Endodermal cell (in vitro differentiated cells): ENCODE data around the gene JMJD1C. TPM values are rescaled to one million over a fixed set of nuclear protein-coding genes. Genes with fewer than 3 reads are reported as not detected.
"Not testable (repeated sequence)": the region's sequence is repeated elsewhere in the genome, so short reads cannot be mapped to it uniquely, and the experiment has no call there.

Experiments used
- DNase-seq: peaks from one replicate; pipeline ENCODE4 v3.0.0-alpha.2; 2017
- H3K27ac ChIP-seq: 2 replicates; pipeline ENCODE4 v1.5.1; 2013; ENCODE audit warnings: mild to moderate bottlenecking, low read depth, low read length, moderate library complexity
- H3K27me3 ChIP-seq: 2 replicates; pipeline ENCODE4 v1.6.1; 2013; ENCODE audit warnings: mild to moderate bottlenecking, low read length, moderate library complexity; ENCODE audit not compliant: insufficient read depth, control insufficient read depth, poor library complexity, severe bottlenecking
- H3K36me3 ChIP-seq: 2 replicates; pipeline ENCODE4 v1.7.0; 2013; ENCODE audit warnings: mild to moderate bottlenecking, low read length, moderate library complexity; ENCODE audit not compliant: control insufficient read depth, insufficient read depth
- H3K4me1 ChIP-seq: one replicate; pipeline ENCODE4 v1.7.0; 2013; ENCODE audit warnings: low read length; ENCODE audit not compliant: control insufficient read depth, insufficient read depth
- H3K4me3 ChIP-seq: 2 replicates; pipeline ENCODE4 v1.5.1; 2013; ENCODE audit warnings: mild to moderate bottlenecking, low read length, moderate library complexity
- H3K9ac ChIP-seq: 2 replicates; pipeline ENCODE4 v1.6.1; 2013; ENCODE audit warnings: mild to moderate bottlenecking, low read length, moderate library complexity; ENCODE audit not compliant: poor library complexity, severe bottlenecking; ENCODE audit errors: extremely low read depth
- H3K9me3 ChIP-seq: 2 replicates; pipeline ENCODE4 v1.6.1; 2013; ENCODE audit warnings: mild to moderate bottlenecking, low read length, moderate library complexity; ENCODE audit not compliant: control insufficient read depth
- H3K27ac Mint-ChIP-seq: 2 replicates; pipeline ENCODE4 v1.8.0; 2020; ENCODE audit warnings: mixed read lengths
- H3K27me3 Mint-ChIP-seq: 2 replicates; pipeline ENCODE4 v1.8.0; 2021; ENCODE audit warnings: mild to moderate bottlenecking, mixed read lengths; ENCODE audit not compliant: insufficient read depth
- H3K36me3 Mint-ChIP-seq: 2 replicates; pipeline ENCODE4 v1.8.0; 2020; ENCODE audit warnings: low read depth, mixed read lengths
- H3K4me1 Mint-ChIP-seq: 2 replicates; pipeline ENCODE4 v1.8.0; 2020; ENCODE audit warnings: mixed read lengths
- H3K4me3 Mint-ChIP-seq: 2 replicates; pipeline ENCODE4 v1.8.0; 2020; ENCODE audit warnings: mild to moderate bottlenecking, moderate library complexity, mixed read lengths
- H3K9me3 Mint-ChIP-seq: 2 replicates; pipeline ENCODE4 v1.8.0; 2020; ENCODE audit warnings: mild to moderate bottlenecking, mixed read lengths
- CTCF ChIP-seq: fragments of 200-600 bp; sonication (generic); conservative IDR thresholded peaks from 2 replicates; pipeline ENCODE4 v1.5.0; 2021; ENCODE audit warnings: antibody characterized with exemption, mild to moderate bottlenecking
- WGBS, 2 experiments: methylation state at CpG; one replicate each; pipeline versions ENCODE4 v1.1.5 to v1.1.7; 2013; ENCODE audit warnings: missing lambda C conversion rate in 2 of 2, mixed read lengths in 1 of 2; ENCODE audit not compliant: insufficient coverage in 1 of 2, insufficient read length in 1 of 2; 5-methylcytosine and 5-hydroxymethylcytosine counted together
- total RNA-seq, 2 donors: library from RNA; stranded (reverse); fragmentation: NEBNext Ultra II Directional in 1 of 2; extraction: Animal tissue kit (Norgen Biotek cat#: 25700) in 1 of 2; gene quantifications; 2 replicates in 1 of 2; 3 replicates in 1 of 2; pipeline ENCODE4 v1.2.1, GENCODE V29; 2021

Gene JMJD1C
- total RNA-seq, 2 donors from 2014 or later, result 91.3 to 114 TPM

GRCh38 chr10:63155388-63156020, 310.3 kb downstream of the JMJD1C start:
- no peak for DNase-seq
- H3K27ac Mint-ChIP-seq, result no peak overlapping the region
- H3K4me3 Mint-ChIP-seq, result no peak overlapping the region

GRCh38 chr10:63154546-63155387, 311.0 kb downstream of the JMJD1C start:
- Mint-ChIP-seq H3K4me1 (peaks cover 12% of the 10 kb centered on the region), H3K36me3 (peaks cover 41% of the 10 kb centered on the region), H3K27me3 (no peaks in the 10 kb centered on the region), H3K9me3 (no peaks in the 10 kb centered on the region), H3K27ac (no peak overlapping the region), H3K4me3 (no peak overlapping the region)
- no peaks in the 10 kb centered on the region for H3K27me3 ChIP-seq
- no peak for TF ChIP-seq CTCF
- peaks cover 3% of the 10 kb centered on the region for H3K4me1 ChIP-seq
- WGBS, 2 experiments, result 92 to 98% methylated on average over 4 to 6 of the region's 6 CpGs
- no peak overlapping the region for H3K27ac ChIP-seq
- no peaks in the 10 kb centered on the region for H3K9me3 ChIP-seq
- no peak for DNase-seq
- H3K36me3 ChIP-seq, result peaks cover 45% of the 10 kb centered on the region
- H3K4me3 ChIP-seq, result no peak overlapping the region
- H3K9ac ChIP-seq, result no peak overlapping the region

More at GRCh38 chr10:63155388-63156020, 310.3 kb downstream of the JMJD1C start:
- Histone ChIP-seq H3K9ac (no peak overlapping the region), H3K4me3 (no peak overlapping the region), H3K36me3 (peaks cover 45% of the 10 kb centered on the region), H3K9me3 (no peaks in the 10 kb centered on the region), H3K27ac (no peak overlapping the region), H3K27me3 (no peaks in the 10 kb centered on the region), H3K4me1 (peaks cover 3% of the 10 kb centered on the region)
- no peak for TF ChIP-seq CTCF
- peaks cover 39% of the 10 kb centered on the region for H3K36me3 Mint-ChIP-seq
- no peaks in the 10 kb centered on the region for H3K9me3 Mint-ChIP-seq
- peaks cover 12% of the 10 kb centered on the region for H3K4me1 Mint-ChIP-seq
- no peaks in the 10 kb centered on the region for H3K27me3 Mint-ChIP-seq
- WGBS, 2 experiments, result 94% methylated on average over 7 to 8 of the region's 8 CpGs

- 93 to 98% methylated on average over 7 to 9 of the region's 9 CpGs for WGBS, 2 experiments
- H3K9me3 ChIP-seq, H3K9me3 Mint-ChIP-seq, H3K9ac ChIP-seq, H3K4me3 Mint-ChIP-seq, H3K4me3 ChIP-seq, H3K27ac ChIP-seq, H3K27ac Mint-ChIP-seq, H3K4me1 ChIP-seq, H3K27me3 ChIP-seq, H3K27me3 Mint-ChIP-seq, DNase-seq: not testable (repeated sequence)
- peaks cover 45% of the 10 kb centered on the region for H3K36me3 ChIP-seq
- H3K36me3 Mint-ChIP-seq, result peaks cover 43% of the 10 kb centered on the region
- peaks cover 12% of the 10 kb centered on the region for H3K4me1 Mint-ChIP-seq
These were observed 311.8 kb downstream of the JMJD1C start for GRCh38 chr10:63153868-63154545.
